ENCODE data around the gene SGSH. TPM values are rescaled to one million over a fixed set of nuclear protein-coding genes. Genes with fewer than 3 reads are reported as not detected.

Gene SGSH
- total RNA-seq, 1 donor from 2014 or later = 24.0 TPM

DNA sequence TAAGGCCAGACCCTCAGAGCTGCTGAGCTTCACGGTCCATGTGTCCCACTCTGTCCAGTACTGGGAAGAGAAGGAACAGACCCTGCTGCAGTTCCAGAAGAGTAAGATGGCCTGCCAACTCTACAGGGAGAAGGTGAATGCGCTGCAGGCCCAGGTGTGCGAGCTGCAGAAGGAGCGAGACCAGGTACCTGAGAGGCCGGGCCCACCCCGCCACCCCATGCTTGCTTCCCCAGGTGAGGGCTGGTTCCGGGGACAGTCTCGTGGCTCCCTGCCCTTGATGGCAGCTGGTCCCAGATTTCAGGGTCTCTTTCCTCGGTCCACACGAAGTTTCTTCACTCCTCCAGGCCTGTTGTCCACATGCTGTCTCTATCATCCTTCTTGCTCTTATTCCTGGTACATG lies 29.4 kb downstream of the SGSH start:
- TF ChIP-seq, protein P1, sequence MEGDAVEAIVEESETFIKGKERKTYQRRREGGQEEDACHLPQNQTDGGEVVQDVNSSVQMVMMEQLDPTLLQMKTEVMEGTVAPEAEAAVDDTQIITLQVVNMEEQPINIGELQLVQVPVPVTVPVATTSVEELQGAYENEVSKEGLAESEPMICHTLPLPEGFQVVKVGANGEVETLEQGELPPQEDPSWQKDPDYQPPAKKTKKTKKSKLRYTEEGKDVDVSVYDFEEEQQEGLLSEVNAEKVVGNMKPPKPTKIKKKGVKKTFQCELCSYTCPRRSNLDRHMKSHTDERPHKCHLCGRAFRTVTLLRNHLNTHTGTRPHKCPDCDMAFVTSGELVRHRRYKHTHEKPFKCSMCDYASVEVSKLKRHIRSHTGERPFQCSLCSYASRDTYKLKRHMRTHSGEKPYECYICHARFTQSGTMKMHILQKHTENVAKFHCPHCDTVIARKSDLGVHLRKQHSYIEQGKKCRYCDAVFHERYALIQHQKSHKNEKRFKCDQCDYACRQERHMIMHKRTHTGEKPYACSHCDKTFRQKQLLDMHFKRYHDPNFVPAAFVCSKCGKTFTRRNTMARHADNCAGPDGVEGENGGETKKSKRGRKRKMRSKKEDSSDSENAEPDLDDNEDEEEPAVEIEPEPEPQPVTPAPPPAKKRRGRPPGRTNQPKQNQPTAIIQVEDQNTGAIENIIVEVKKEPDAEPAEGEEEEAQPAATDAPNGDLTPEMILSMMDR (IDR thresholded peaks at IDR 0.05; ENCODE audit: insufficient read depth, low read depth, low read length) = no peak
- no peak for TF ChIP-seq EZH2 (IDR thresholded peaks at IDR 0.05; ENCODE audit: insufficient read depth, low read length)

DNA sequence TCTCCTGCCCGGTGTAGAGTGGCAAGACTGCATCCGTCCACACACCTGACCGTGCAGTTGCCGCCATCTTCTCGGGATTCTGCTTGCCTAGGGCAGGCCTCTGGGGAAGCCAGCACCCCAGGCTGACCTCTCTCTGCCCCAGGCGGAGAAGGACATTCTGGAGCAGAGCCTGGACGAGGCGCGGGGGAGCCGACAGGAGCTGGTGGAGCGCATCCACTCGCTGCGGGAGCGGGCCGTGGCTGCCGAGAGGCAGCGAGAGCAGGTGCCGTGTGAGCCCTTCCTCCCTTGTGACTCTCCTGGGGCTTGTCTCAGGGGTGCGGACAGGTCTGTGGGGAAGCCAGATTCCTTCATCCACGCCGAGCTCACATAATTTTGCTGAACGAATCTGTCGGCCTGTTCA lies 30.5 kb downstream of the SGSH start:
- no peaks in the 10 kb centered on the region for H3K4me1 ChIP-seq (ENCODE audit: insufficient read depth, low read length)
- H3K9me3 ChIP-seq (ENCODE audit: insufficient read depth, low read depth, low read length) = no peaks in the 10 kb centered on the region
- H3K27ac ChIP-seq (ENCODE audit: low read depth, low read length) = no peak overlapping the region
- H2AFZ ChIP-seq (ENCODE audit: low read depth, low read length) = no peak overlapping the region
- Mint-ChIP-seq H3K4me3 (ENCODE audit: unreplicated experiment) (no peak overlapping the region), H3K36me3 (ENCODE audit: low read depth, unreplicated experiment) (no peaks in the 10 kb centered on the region), H3K9me3 (ENCODE audit: unreplicated experiment) (peaks cover 5% of the 10 kb centered on the region), H3K27me3 (ENCODE audit: low read depth, unreplicated experiment) (peaks cover 31% of the 10 kb centered on the region), H3K4me1 (ENCODE audit: low read depth, unreplicated experiment) (peaks cover 7% of the 10 kb centered on the region), H3K27ac (ENCODE audit: unreplicated experiment) (no peak overlapping the region)
- no peak overlapping the region for H3K9ac ChIP-seq (ENCODE audit: low read length)
- peaks cover 13% of the 10 kb centered on the region for H3K27me3 ChIP-seq (ENCODE audit: insufficient read depth, low read length)
- no peak overlapping the region for H3K4me2 ChIP-seq (ENCODE audit: low read length)
- no peaks in the 10 kb centered on the region for H3K79me2 ChIP-seq (ENCODE audit: insufficient read depth, low read length)
- DNase-seq (ENCODE audit: low read depth) (no peak), FAIRE-seq (no peak)
- H4K20me1 ChIP-seq (ENCODE audit: insufficient read depth, low read length) = no peaks in the 10 kb centered on the region
- no peaks in the 10 kb centered on the region for H3K36me3 ChIP-seq (ENCODE audit: insufficient read depth, low read length)
- H3K4me3 ChIP-seq (ENCODE audit: insufficient read depth, low read depth, low read length) = no peak overlapping the region
- TF ChIP-seq, protein P1 (IDR thresholded peaks at IDR 0.05; ENCODE audit: insufficient read depth, low read depth, low read length) = no peak
- TF ChIP-seq EZH2 (IDR thresholded peaks at IDR 0.05; ENCODE audit: insufficient read depth, low read length) = no peak

More for the DNA sequence above, 29.4 kb downstream of the SGSH start:
- Histone ChIP-seq H3K79me2 (ENCODE audit: insufficient read depth, low read length) (no peaks in the 10 kb centered on the region), H3K36me3 (ENCODE audit: insufficient read depth, low read length) (no peaks in the 10 kb centered on the region), H4K20me1 (ENCODE audit: insufficient read depth, low read length) (no peaks in the 10 kb centered on the region), H3K27me3 (ENCODE audit: insufficient read depth, low read length) (peaks cover 13% of the 10 kb centered on the region), H2AFZ (ENCODE audit: low read depth, low read length) (no peak overlapping the region), H3K4me2 (ENCODE audit: low read length) (no peak overlapping the region), H3K4me1 (ENCODE audit: insufficient read depth, low read length) (no peaks in the 10 kb centered on the region), H3K27ac (ENCODE audit: low read depth, low read length) (no peak overlapping the region), H3K9ac (ENCODE audit: low read length) (no peak overlapping the region), H3K9me3 (ENCODE audit: insufficient read depth, low read depth, low read length) (no peaks in the 10 kb centered on the region), H3K4me3 (ENCODE audit: insufficient read depth, low read depth, low read length) (no peak overlapping the region)
- H3K36me3 Mint-ChIP-seq (ENCODE audit: low read depth, unreplicated experiment) = no peaks in the 10 kb centered on the region
- FAIRE-seq (no peak), DNase-seq (ENCODE audit: low read depth) (no peak)
- H3K4me3 Mint-ChIP-seq (ENCODE audit: unreplicated experiment) = no peak overlapping the region
- no peak overlapping the region for H3K27ac Mint-ChIP-seq (ENCODE audit: unreplicated experiment)
- H3K4me1 Mint-ChIP-seq (ENCODE audit: low read depth, unreplicated experiment) = peaks cover 7% of the 10 kb centered on the region
- peaks cover 31% of the 10 kb centered on the region for H3K27me3 Mint-ChIP-seq (ENCODE audit: low read depth, unreplicated experiment)
- H3K9me3 Mint-ChIP-seq (ENCODE audit: unreplicated experiment) = peaks cover 5% of the 10 kb centered on the region

DNA sequence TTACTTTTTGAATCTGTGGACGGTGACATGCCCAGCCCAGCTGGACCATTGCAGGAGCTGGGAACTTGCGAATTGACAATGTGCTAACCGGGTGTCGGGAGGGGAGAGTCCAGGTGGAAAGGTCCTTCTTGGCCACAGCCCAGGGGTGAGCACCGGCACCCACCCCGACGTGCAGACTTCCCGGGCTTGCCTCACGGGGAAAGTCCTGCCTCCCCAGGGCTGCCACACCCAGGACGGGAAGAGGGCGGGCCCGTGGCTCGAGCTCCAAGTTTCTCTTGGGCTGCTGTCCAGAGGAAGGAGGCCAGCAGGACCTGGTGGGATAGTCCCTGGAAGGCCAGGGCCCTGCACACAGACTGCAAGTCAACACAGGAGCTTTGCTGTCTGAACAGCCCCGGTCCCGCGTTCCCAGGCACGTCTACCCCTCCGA lies 32.6 kb downstream of the SGSH start:
- H3K27me3 ChIP-seq (ENCODE audit: insufficient read depth, low read length) = peaks cover 16% of the 10 kb centered on the region
- Mint-ChIP-seq H3K27me3 (ENCODE audit: low read depth, unreplicated experiment) (peaks cover 27% of the 10 kb centered on the region), H3K4me1 (ENCODE audit: low read depth, unreplicated experiment) (peaks cover 7% of the 10 kb centered on the region), H3K9me3 (ENCODE audit: unreplicated experiment) (no peaks in the 10 kb centered on the region), H3K27ac (ENCODE audit: unreplicated experiment) (no peak overlapping the region), H3K36me3 (ENCODE audit: low read depth, unreplicated experiment) (no peaks in the 10 kb centered on the region), H3K4me3 (ENCODE audit: unreplicated experiment) (no peak overlapping the region)
- no peak overlapping the region for H3K27ac ChIP-seq (ENCODE audit: low read depth, low read length)
- DNase-seq (ENCODE audit: low read depth) = peak; percentile 5
- H3K36me3 ChIP-seq (ENCODE audit: insufficient read depth, low read length) = no peaks in the 10 kb centered on the region
- no peak overlapping the region for H2AFZ ChIP-seq (ENCODE audit: low read depth, low read length)
- H3K4me3 ChIP-seq (ENCODE audit: insufficient read depth, low read depth, low read length) = no peak overlapping the region
- no peaks in the 10 kb centered on the region for H3K79me2 ChIP-seq (ENCODE audit: insufficient read depth, low read length)
- TF ChIP-seq EZH2 (IDR thresholded peaks at IDR 0.05; ENCODE audit: insufficient read depth, low read length) = no peak
- TF ChIP-seq, protein P1 (IDR thresholded peaks at IDR 0.05; ENCODE audit: insufficient read depth, low read depth, low read length) = no peak
- H3K4me1 ChIP-seq (ENCODE audit: insufficient read depth, low read length) = no peaks in the 10 kb centered on the region
- no peak for FAIRE-seq
- no peaks in the 10 kb centered on the region for H4K20me1 ChIP-seq (ENCODE audit: insufficient read depth, low read length)
- H3K4me2 ChIP-seq (ENCODE audit: low read length) = no peak overlapping the region
- no peak overlapping the region for H3K9ac ChIP-seq (ENCODE audit: low read length)
- no peaks in the 10 kb centered on the region for H3K9me3 ChIP-seq (ENCODE audit: insufficient read depth, low read depth, low read length)
